HAP-1 (cell line): Measurements from ENCODE around the gene SCIN.
"Not testable (repeated sequence)": the region's sequence is repeated elsewhere in the genome, so short reads cannot be mapped to it uniquely, and the experiment has no call there.

Source experiments
- DNase-seq, 2 experiments: peaks; one replicate each; pipeline ENCODE4 v3.0.0-alpha.2; 2016 to 2020; ENCODE audit warnings: low spot score in 2 of 2
- H3K27me3 ChIP-seq: fragments of 250-450 bp; sonication (Bioruptor Pico); 2 replicates; pipeline ENCODE4 v1.5.1; 2020; ENCODE audit warnings: low read depth, mild to moderate bottlenecking, moderate library complexity
- H3K36me3 ChIP-seq: fragments of 250-450 bp; sonication (Bioruptor Pico); replicated peaks from 2 replicates; pipeline ENCODE4 v1.5.1; 2020; ENCODE audit warnings: mild to moderate bottlenecking
- H3K4me1 ChIP-seq: fragments of 250-450 bp; sonication (Bioruptor Pico); 2 replicates; pipeline ENCODE4 v1.5.1; 2020; ENCODE audit warnings: mild to moderate bottlenecking
- H3K4me3 ChIP-seq: fragments of 250-450 bp; sonication (Bioruptor Pico); 2 replicates; pipeline ENCODE4 v1.5.1; 2020; ENCODE audit warnings: mild to moderate bottlenecking, moderate library complexity
- H3K9me3 ChIP-seq: fragments of 250-450 bp; sonication (Bioruptor Pico); 2 replicates; pipeline ENCODE4 v1.5.1; 2020; ENCODE audit warnings: mild to moderate bottlenecking, moderate library complexity
- in situ Hi-C: fragments of 300-500 bp; cut with MboI; formaldehyde crosslinking; loops from 3 replicates; pipeline ENCODE4 v1.14.3; 2020; ENCODE audit warnings: low sequenced_read_pairs, inconsistent platforms, mixed read lengths

The SCIN gene

DNA sequence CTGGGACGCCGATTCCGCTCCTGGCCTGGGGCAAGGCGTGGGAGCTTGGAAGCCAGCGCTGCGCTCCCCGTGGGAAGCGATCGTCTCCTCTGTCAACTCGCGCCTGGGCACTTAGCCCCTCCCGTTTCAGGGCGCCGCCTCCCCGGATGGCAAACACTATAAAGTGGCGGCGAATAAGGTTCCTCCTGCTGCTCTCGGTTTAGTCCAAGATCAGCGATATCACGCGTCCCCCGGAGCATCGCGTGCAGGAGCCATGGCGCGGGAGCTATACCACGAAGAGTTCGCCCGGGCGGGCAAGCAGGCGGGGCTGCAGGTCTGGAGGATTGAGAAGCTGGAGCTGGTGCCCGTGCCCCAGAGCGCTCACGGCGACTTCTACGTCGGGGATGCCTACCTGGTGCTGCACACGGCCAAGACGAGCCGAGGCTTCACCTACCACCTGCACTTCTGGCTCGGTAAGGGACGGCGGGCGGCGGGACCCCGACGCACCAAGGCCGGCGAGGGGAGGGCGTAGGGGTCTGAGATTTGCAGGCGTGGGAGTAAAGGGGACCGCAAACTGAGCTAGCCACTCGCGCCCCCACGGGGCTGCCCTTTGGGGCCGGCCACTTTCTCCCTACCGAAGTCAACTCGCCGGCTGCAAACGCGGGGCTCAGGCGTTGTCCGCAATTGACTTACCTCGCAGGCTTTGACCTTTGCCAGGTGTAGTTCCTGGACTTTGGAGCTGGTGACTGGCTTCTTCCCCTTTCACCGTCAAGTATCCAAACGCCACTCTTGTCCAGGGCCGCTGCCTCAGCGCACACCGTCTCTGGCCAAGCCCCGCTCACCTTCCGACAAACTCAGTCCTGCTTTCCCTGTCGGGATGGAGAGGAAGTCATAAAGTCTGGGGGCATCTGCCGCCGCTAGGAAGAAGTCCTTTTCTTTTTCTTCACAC is at the start of gene SCIN:
Gene SCIN (plus strand): TSS at position 187 of the 928 bp plus-strand sequence. CDS start 67 bp downstream, at position 254.
- DNase-seq, result peak; percentile 7 to 50
- no peaks in the 10 kb centered on the region for H3K27me3 ChIP-seq
- no peaks in the 10 kb centered on the region for H3K9me3 ChIP-seq
- H3K36me3 ChIP-seq, result no peaks in the 10 kb centered on the region
- in situ Hi-C loops, result no loop called here
- H3K4me1 ChIP-seq, result peaks cover 3% of the 10 kb centered on the region; the same call in 1 of the 2 replicates
- peak within 1 kb of the TSS; percentile 27 for H3K4me3 ChIP-seq

DNA sequence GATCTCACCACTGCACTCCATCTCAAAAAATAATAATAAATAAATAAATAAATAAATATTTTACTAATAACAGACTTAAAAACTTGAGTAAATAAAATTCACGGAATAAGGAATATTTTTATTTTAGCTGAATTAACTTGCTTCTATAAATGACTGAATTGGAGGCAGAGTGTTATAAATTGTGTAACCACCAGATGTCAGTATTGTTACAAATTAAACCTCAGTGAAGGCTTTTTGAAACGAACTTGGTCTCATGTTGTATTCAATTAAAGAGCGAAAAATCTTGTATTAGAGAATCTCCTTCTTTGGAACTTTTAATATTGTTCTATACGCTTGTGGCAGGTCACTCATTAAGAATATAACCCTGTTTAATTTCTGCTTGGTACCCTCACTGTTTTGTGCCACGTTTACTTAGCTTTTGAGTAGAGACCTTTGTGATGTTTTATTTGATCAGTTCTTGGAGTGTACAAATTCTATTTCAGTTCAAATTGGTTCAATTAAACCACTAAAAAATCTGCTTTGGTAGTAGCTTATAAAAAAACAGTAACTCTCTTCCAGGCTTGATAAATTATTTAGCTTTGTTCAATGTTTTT is 45.6 kb upstream of the SCIN start:
- H3K27me3 ChIP-seq, result peaks cover 11% of the 10 kb centered on the region; the same call in 1 of the 2 replicates
- peak in 1 of 2 experiments; percentile 61 for DNase-seq

DNA sequence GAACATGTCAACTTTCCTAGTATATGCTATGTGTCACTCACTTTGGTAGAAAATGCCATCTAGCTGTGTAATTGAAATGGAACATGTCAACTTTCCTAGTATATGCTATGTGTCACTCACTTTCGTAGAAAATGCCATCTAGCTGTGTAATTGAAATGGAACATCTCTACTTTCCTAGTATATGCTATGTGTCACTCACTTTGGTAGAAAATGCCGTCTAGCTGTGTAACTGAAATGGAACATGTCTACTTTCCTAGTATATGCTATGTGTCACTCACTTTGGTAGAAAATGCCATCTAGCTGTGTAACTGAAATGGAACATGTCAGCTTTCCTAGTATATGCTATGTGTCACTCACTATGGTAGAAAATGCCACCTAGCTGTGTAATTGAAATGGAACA is 43.8 kb upstream of the SCIN start:
- not testable (repeated sequence) for H3K9me3 ChIP-seq, H3K4me3 ChIP-seq, H3K36me3 ChIP-seq, H3K4me1 ChIP-seq, DNase-seq
- in situ Hi-C loops, result loop anchor here (25.0 kb wide), 1 partner anchor 736 kb away; no protein-coding TSS in a partner anchor
- peaks cover 11% of the 10 kb centered on the region; the same call in 1 of the 2 replicates for H3K27me3 ChIP-seq

More for the DNA sequence above, 45.6 kb upstream of the SCIN start:
- H3K4me1 ChIP-seq, result no peaks in the 10 kb centered on the region
- H3K36me3 ChIP-seq, result no peaks in the 10 kb centered on the region
- no peak overlapping the region for H3K4me3 ChIP-seq
- in situ Hi-C loops, result loop anchor here (25.0 kb wide), 1 partner anchor 737 kb away; no protein-coding TSS in a partner anchor
- no peaks in the 10 kb centered on the region for H3K9me3 ChIP-seq

DNA sequence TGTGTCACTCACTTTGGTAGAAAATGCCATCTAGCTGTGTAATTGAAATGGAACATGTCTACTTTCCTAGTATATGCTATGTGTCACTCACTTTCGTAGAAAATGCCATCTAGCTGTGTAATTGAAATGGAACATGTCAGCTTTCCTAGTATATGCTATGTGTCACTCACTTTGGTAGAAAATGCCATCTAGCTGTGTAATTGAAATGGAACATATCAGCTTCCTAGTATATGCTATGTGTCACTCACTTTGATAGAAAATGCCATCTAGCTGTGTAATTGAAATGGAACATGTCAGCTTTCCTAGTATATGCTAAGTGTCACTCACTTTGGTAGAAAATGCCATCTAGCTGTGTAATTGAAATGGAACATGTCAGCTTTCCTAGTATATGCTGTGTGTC is 42.9 kb upstream of the SCIN start:
- H3K36me3 ChIP-seq, H3K27me3 ChIP-seq, H3K9me3 ChIP-seq, DNase-seq, H3K4me1 ChIP-seq, H3K4me3 ChIP-seq: not testable (repeated sequence)
- in situ Hi-C loops, result loop anchor here (25.0 kb wide), 1 partner anchor 735 kb away; no protein-coding TSS in a partner anchor

DNA sequence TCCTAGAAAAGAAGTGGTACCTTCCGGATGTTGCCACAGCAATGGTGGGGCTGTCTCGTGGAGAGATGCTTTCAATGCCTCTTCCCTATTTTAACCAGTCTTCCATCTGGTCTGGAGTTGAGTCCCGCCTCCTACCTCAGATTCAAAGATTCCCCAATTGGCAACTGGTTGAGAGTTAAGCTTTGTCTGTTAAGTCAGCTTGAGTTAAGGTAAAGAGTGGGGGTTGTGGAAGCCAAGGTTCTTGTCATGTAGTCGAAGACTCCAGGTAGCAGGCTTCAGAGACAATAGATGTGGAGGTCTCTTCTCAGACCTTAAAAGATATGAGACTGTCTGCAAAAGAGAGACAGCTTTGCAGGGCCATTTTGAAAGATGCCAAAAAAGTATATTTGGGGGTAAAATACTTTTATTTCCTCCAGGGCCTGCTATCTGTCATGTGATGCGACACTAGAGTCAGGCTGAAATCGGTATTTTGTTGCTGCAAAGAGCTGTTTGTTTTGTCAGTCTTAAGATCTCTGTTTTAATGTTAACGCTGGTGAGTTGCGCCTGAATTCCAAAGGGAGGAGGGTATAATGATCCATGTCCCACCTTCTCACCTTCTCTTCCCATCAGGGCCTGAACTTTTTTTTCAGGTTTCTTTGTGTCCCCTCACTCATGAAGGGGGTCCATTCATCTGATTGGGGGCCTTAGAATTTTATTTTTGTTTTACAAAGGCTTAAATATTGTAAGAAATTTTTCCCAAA is 40.4 kb upstream of the SCIN start:
- DNase-seq, result no peak
- Histone ChIP-seq H3K27me3 (no peaks in the 10 kb centered on the region), H3K9me3 (no peaks in the 10 kb centered on the region), H3K4me3 (no peak overlapping the region), H3K4me1 (no peaks in the 10 kb centered on the region), H3K36me3 (no peaks in the 10 kb centered on the region)
- in situ Hi-C loops, result loop anchor here (25.0 kb wide), 1 partner anchor 732 kb away; no protein-coding TSS in a partner anchor

DNA sequence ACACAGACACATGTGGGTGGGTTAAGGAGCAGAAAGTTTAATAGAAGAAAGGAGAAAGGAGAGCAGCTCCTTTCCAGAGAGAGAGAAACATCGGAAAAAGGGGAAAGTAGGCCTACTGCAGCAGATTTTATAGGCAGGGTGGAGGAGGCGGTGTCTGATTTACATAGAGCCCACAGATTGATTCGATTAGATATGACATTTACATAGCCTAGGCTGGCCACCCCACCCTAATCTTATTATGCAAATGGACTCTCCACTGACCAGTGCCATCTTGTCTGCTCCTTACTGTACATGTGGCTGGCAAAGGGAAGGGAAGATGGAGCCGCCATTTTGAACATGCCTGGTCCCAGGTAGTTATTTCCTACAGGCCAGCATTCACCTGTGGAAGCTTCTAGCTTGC is 38.7 kb upstream of the SCIN start:
- no peak for DNase-seq

DNA sequence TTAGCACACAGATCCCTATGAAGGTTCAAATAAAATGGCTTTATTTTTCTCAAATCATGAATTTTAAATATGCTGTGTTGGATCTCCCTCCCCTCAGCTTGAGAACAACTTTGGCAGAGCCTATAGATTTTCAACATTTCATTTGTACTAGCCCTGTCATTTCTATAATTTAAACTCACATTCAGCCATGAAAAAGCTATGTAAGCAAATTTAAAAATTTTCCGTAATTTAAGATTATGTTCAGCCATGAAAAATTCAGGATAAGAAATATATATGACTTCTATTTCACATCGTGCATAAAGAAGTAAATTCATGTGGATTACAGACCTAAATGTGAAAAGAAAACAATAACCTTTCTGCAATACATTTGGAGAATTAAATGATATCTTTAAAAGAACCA is 36.5 kb upstream of the SCIN start:
- DNase-seq, result no peak
- Histone ChIP-seq H3K27me3 (no peaks in the 10 kb centered on the region), H3K36me3 (no peaks in the 10 kb centered on the region), H3K4me1 (no peaks in the 10 kb centered on the region), H3K9me3 (peaks cover 4% of the 10 kb centered on the region), H3K4me3 (no peak overlapping the region)
- in situ Hi-C loops, result loop anchor here (25.0 kb wide), 1 partner anchor 728 kb away; no protein-coding TSS in a partner anchor

More for the DNA sequence above, 38.7 kb upstream of the SCIN start:
- Histone ChIP-seq H3K4me1 (no peaks in the 10 kb centered on the region), H3K36me3 (no peaks in the 10 kb centered on the region), H3K27me3 (no peaks in the 10 kb centered on the region), H3K4me3 (no peak overlapping the region), H3K9me3 (peaks cover 1% of the 10 kb centered on the region)
- in situ Hi-C loops, result loop anchor here (25.0 kb wide), 1 partner anchor 731 kb away; no protein-coding TSS in a partner anchor

DNA sequence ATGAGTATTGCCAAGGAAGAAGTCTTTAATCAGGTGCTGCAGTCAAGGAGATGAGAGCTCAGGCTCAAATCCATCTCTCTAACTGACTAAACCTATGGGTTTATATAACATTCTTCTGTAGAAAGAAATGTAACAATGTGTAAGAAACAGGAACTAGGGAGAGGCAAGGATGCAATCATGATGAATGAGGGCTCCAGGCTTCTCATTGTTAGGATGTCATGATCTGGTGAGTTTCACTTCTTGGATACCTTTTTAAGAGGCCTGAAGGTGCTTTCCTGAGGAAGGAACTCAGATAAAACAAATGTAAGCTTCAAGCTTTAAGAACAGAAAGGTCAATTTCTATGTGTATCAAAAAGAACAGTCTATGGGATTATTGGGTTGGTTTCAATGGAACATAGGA is 30.8 kb upstream of the SCIN start:
- no peaks in the 10 kb centered on the region for H3K36me3 ChIP-seq
- in situ Hi-C loops, result loop anchor here (25.0 kb wide), 1 partner anchor 723 kb away; no protein-coding TSS in a partner anchor
- H3K9me3 ChIP-seq, result peaks cover 4% of the 10 kb centered on the region
- no peaks in the 10 kb centered on the region for H3K27me3 ChIP-seq
- no peaks in the 10 kb centered on the region for H3K4me1 ChIP-seq
- DNase-seq, result no peak
- H3K4me3 ChIP-seq, result no peak overlapping the region

DNA sequence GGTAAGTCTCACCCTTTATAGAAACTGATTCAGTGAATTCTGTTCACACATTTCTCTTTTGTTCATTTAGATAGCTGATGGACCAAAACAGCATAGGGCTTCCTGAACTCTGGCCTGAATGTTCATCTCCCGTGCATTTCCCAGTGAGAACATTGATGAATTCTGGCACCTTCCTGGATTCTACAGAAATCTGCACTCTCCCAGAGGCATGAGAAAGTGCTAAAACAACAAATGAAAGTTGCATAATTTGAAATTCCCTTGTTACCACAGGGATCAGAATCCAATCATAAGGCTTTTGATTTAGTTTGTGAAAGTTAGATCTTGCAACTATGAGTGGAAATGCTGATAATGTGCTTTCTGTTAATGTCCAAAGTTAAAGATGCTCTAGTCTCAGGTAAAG is 29.7 kb upstream of the SCIN start:
- in situ Hi-C loops, result loop anchor here (25.0 kb wide), 1 partner anchor 721 kb away; no protein-coding TSS in a partner anchor
- H3K4me3 ChIP-seq, result no peak overlapping the region
- peaks cover 4% of the 10 kb centered on the region; the same call in 1 of the 2 replicates for H3K9me3 ChIP-seq
- H3K27me3 ChIP-seq, result no peaks in the 10 kb centered on the region
- no peak for DNase-seq
- H3K4me1 ChIP-seq, result no peaks in the 10 kb centered on the region
- H3K36me3 ChIP-seq, result no peaks in the 10 kb centered on the region

DNA sequence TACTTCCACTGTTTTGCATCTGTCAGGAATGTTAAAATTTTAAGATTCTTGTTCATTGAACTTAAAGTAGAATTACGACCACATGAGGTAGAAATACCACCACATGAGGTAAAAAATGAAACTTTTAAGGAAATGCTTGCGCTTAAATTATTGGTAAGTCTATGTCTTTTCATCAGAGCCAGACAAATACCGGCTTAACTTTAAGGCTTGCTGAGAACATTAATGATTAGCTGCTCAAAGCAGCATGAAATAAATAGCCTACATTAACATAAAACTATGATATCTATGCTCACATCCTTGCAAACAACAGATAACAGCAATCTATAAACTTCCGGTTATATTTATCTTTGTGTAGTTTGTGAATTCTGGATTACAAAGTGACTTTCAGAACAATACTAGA is 26.9 kb upstream of the SCIN start:
- in situ Hi-C loops, result loop anchor here (25.0 kb wide), 1 partner anchor 719 kb away; no protein-coding TSS in a partner anchor
- Histone ChIP-seq H3K9me3 (no peaks in the 10 kb centered on the region), H3K4me1 (no peaks in the 10 kb centered on the region), H3K27me3 (no peaks in the 10 kb centered on the region), H3K4me3 (no peak overlapping the region), H3K36me3 (no peaks in the 10 kb centered on the region)
- no peak for DNase-seq

DNA sequence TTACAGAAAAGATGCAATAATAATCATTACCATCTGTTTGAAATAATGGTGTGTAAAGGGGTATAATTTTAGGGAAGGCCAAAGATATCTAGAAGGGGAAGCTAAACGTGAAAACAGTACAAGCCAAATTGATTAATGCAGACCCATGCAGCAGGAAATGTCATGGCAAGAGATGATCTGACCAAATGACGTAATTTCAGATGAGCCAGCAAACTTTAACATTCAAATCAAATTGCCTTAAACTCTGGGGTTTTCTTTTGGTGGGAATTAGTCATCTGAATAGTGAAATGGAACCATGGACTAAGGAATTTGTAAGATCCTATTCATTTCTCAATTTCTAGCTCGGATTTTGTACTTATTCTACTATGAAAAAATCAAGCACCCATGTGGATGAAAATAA is 21.4 kb upstream of the SCIN start:
- in situ Hi-C loops, result loop anchor here (25.0 kb wide), 1 partner anchor 713 kb away; no protein-coding TSS in a partner anchor
- Histone ChIP-seq H3K4me3 (no peak overlapping the region), H3K9me3 (no peaks in the 10 kb centered on the region), H3K36me3 (no peaks in the 10 kb centered on the region), H3K27me3 (no peaks in the 10 kb centered on the region), H3K4me1 (no peaks in the 10 kb centered on the region)
- DNase-seq, result no peak

DNA sequence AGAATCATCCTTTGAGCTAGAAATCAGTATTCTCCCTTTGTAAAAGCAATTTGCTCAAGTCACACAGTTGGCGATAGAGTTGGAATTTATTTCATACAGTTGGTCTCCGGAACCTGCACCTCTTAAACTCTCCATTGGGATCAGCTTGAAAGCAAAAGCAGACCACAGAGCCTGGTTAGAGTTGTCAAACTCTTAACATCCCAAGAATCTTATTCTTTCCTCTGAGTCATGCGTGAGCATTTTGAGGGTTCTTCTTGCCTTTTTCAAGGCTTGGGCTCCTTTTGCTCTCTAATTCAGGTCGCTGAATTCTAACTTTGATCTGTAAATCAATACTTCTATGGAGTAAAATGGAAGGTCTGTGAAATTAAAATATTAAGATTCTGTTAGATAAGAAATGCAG is 19.6 kb upstream of the SCIN start:
- Histone ChIP-seq H3K9me3 (no peaks in the 10 kb centered on the region), H3K27me3 (no peaks in the 10 kb centered on the region), H3K36me3 (no peaks in the 10 kb centered on the region), H3K4me1 (no peaks in the 10 kb centered on the region), H3K4me3 (no peak overlapping the region)
- in situ Hi-C loops, result no loop called here
- no peak for DNase-seq

DNA sequence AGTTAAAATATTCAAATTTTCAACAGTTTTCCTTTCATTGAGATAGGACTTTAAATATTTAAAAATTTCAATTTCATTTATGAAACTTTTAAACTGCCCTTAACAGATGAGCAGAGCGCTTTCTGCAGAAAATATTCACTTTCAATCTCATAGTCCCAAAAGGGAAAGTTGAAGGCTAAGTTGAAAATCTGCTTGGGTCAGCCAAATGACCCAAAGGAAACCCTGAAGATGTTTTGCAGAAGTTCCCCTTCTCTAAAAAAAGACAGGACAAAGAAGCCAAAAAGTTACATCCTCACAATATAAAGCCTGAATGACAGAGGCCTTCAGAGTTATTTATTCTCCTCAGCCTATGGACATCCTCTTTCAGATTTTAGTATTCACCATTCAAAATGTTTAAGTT is 17.6 kb upstream of the SCIN start:
- in situ Hi-C loops, result no loop called here
- Histone ChIP-seq H3K9me3 (no peaks in the 10 kb centered on the region), H3K4me3 (no peak overlapping the region), H3K27me3 (no peaks in the 10 kb centered on the region), H3K36me3 (no peaks in the 10 kb centered on the region), H3K4me1 (no peaks in the 10 kb centered on the region)
- DNase-seq, result no peak
